GM20431 (cell line): ENCODE measurements around the gene STAP2.
"Not testable (repeated sequence)": the region's sequence is repeated elsewhere in the genome, so short reads cannot be mapped to it uniquely, and the experiment has no call there.

ENCODE experiments used
- in situ Hi-C: fragments of 300-500 bp; cut with MseI, MboI; formaldehyde crosslinking; loops from one replicate; pipeline ENCODE4 v1.15.0; 2020; ENCODE audit warnings: low sequenced_read_pairs; ENCODE audit not compliant: unreplicated experiment

The STAP2 gene

DNA sequence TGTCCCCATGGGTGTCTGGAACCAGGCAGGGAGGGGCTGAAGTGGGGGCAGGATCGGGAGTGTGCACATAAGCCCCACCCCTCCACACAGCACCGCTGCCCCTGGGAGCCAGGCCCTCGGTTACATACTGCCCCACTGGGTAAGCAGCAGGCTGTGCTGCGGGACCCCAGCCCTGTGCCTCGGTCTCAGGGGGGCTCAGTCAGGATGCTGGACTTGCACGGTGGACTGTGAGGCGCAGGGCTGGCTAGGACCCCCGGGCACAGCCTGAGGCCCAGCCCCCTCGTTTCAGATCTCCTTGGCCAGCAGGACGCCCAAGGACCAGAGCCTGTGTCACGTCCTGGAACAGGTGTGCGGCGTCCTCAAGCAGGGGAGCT, 21.0 kb upstream of the STAP2 start:
- in situ Hi-C loops: no loop called here

DNA sequence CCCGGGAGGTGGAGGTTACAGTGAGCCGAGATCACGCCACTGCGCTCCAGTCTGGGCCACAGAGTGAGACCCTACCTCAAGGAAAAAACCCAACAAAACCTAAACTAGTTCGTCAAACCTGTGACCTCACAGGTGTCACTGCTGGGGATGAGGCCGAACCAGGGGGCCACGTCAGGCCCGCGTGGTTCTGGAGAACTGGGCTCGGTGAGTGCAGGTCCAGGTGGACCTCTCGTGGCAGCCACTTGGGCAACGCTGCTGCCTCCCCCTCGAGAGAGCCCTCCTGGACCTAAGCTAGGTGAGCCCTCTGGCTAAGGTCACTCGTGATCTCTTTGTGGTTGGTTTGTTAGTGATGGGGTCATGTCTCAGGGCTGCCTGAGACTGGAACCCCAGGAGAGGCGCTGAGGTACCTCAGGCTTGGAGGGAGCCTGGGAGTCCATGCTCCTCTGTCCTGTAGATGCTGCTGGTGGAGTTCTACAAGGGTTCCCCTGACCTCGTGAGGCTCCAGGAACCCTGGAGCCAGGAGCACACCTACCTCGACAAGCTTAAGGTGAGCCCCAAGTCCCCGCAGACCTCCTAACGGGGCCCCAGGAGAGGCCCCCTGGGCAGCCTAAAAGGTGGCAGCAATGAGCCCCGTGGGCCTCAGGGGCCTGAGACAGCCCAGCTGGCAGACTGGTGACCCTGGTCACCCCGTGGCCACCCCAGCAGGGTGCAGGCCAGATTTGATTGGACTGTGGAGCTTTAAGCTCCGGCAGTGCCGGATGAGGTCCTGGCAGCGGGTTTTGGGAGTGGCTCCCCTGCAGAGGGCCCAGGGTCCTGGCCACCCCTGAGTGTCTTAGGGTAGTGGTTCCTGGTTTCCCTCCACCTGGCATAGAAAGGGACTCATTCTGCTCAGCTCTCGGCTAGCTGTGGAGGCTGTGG, 20.3 kb upstream of the STAP2 start:
- in situ Hi-C loops: no loop called here

DNA sequence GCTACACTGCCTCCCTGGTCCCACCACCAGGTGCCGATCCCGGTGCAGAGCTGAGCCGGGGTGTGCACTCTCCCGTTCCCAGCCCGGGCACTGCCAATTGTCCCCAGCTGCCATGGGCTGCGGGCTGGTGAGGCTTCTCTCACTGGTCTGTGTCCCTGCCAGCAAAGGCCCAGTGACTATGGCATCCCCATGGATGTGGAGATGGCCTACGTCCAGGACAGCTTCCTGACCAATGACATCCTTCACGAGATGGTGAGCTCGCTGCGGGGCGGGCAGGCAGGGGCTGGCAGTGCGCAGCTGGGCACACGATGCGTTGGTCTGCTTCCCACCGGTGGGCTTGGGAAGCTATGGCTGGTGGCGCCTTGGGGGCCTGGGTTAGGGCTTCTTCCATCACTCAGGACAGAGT, 19.3 kb upstream of the STAP2 start:
- in situ Hi-C loops: no loop called here

DNA sequence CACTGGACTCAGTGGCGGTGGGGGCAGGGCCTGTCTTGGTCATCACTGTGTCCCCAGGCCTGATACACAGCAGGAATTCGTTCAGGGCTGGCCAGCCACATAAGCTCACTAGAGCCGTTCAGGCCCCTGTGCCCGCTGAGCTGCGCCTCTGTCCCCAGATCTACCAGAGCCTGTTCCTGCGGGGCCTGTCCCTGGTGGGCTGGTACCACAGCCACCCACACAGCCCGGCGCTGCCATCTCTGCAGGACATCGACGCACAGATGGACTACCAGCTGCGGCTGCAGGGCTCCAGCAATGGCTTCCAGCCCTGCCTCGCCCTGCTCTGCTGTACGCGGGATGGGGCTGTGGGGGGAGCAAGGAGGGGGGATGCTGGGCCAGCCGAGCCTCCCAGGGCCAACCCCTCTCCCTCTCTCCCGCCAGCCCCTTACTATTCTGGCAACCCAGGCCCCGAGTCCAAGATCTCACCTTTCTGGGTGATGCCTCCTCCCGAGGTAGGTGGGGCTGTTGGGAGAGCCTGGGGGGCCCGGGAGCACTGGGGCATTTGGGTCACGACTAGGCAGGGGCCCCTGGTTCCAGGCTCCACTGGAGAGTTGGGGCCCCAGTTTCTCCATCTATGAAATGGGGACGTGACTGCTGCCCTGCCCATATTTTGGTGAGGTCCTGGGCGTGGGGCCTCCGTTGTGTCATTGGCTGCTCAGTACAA, 18.6 kb upstream of the STAP2 start:
- in situ Hi-C loops: no loop called here

DNA sequence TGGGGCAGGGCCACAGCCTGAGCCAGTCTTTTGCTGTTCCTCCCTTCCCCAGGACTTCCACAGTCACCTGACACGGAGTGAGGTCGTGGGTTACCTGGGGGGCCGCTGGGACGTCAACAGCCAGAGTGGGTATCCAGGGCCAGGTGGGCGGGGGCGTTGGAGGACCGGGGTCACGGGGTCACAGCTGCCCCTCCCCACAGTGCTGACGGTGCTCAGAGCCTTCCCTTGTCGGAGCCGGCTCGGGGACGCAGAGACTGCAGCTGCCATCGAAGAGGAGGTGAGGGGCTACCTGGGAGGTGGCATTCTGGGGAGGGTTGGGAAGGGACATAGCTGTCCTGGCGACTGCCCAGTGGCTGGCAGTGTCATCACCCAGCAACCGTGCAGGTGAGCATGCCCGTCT, 16.3 kb upstream of the STAP2 start:
- in situ Hi-C loops: no loop called here

DNA sequence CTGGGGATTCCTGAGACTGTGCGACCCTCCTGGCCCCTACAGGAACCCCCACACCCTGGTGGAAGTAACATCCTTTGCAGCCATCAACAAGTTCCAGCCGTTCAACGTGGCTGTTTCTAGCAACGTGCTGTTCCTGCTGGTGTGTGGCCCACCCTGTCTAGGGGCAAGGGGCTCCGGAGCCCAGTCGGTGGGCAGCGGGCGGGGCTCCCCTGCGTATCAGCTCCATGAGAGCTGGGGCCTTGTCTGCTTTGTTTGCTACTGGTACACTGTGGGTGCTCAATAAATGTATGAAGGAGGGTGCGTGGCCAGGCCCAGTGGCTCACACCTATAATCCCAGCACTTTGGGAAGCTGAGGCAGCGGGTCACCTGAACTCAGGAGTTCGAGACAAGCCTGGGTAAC, 15.7 kb upstream of the STAP2 start:
- in situ Hi-C loops: no loop called here

DNA sequence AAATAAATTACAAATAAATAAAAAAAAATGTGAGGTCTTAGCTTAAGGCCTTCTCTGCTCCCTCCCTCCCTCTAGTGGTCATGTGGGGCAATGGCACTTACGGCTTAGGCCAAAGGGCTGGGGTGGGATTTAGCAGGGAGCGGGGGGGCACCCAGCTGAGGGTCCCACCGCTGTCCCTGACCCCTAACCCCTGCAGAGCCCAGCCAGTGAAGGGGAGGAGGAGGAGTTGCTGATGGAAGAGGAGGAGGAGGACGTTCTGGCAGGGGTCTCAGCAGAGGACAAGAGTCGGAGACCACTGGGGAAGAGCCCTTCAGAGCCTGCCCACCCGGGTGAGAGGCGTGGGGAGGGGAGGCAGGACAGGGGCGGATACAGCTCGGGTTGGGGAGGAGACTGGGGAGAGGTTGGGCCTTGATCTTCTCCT, 14.1 kb upstream of the STAP2 start:
- in situ Hi-C loops: no loop called here

DNA sequence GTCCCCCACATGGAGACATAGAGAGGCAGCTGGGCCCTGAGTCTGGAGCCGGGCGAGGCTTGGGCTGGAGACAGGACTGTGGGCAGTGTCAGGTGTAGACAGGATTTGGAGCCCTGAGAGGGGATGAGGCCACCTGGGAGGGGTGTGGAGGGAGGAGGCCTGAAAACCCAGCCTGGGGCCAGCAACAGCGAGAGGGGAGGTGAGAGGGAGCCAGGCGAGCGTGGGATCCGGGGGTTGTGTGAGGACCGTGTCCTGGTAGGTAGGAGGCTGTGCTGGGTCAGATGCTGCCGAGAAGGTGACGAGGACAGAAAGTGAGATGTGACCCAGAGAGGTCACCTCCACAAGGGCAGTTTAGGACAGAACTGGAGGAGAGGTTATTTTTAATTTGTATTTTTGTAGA, 12.1 kb upstream of the STAP2 start:
- in situ Hi-C loops: no loop called here

DNA sequence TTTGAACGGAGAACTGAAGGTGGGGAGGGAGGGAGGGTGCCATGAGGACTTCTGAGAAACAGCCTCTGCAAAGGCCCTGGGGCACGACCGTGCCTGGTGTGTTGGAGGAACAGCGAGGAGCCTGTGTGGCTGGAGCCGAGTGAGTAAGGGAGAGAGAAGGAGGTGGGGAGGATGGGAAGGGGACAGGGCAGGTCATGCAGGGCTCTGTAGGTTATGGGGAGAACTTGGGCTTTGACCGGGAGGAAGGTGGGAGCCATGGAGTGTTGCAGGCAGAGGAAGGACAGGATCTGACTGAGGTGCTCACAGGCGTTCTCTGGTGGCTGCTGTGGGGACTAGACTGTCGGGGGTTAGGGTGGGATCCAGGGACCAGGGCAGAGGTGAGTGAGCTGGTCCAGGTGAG, 11.5 kb upstream of the STAP2 start:
- in situ Hi-C loops: no loop called here

DNA sequence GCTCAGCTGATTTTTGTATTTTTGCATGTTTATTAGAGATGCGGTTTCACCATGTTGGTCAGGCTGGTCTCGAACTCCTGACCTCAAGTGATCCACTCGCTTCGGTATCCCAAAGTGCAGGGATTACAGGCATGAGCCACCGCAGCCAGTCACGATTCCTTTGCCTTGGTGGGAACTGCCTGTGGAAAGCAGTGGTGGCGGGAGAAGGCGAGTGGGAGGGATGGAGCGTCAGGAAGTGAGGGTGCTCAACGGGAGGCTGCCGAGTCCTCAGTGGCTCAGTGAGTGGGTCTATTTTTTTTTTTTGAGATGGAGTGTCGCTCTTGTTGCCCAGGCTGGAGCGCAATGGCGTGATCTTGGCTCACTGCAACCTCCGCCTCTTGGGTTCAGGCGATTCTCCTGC, 10.6 kb upstream of the STAP2 start:
- in situ Hi-C loops: not testable (repeated sequence)

DNA sequence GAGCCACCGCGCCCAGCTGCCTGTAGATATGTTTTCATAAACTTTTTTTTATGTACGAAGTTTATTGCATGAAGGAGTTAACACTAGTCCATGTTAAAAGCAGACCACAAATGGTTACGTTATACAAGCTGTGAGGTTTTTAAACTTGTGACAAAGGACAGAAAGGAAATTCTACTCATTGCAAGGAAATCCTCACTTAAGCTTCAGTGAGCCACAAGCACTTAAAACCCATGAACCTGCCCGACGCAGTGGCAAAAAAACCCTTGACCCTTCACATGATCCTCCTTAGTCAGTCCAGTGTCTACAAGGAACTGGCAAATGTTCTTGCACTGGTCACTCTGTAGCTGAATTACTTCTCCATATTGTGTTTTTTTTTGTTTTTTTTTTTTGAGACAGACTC, 8.9 kb upstream of the STAP2 start:
- in situ Hi-C loops: no loop called here

DNA sequence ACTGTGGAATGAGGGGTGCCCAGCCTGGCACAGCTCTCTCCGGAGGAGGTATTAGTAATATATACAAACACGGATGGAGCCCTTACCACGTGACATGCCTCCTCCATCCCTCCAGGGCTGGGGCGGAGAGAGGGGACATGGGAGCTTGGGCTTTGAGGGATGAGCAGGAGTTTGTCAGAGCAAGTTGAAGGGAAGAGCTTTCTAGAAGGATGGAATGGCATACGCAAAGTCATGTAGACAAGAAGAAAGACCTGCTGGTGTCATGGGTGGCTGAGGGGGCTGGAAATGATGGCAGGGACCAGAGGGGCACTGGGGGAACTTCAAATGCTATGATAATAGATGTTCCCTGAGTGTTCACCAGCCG, 7.4 kb upstream of the STAP2 start:
- in situ Hi-C loops: no loop called here

DNA sequence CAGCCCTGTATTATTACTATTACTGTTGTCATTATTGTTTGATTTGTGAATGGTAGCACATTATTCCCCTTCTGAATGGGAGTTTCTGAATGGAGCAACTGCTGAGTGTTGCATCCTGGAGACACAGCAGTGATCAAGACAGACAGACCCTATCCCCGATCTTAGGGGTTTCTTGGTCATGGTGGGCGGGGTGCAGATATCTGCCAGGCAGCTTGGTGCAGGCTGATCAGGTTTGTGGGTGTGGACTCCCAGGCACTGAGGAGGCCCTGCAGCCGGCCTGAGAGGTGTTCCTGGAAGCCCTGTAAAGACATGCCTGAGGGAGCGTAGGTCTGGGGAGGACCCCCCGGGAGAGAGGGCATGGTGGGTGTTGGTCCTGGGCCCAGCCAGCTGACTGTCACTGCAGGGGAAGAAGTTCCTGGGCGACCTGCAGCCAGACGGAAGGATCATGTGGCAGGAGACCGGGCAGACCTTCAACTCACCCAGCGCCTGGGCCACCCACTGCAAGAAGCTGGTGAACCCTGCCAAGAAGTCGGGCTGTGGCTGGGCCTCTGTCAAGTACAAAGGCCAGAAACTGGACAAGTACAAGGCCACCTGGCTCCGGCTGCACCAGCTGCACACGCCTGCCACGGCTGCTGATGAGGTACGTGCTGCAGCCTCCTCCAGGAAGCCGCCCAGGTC, 6.9 kb upstream of the STAP2 start:
- in situ Hi-C loops: no loop called here

DNA sequence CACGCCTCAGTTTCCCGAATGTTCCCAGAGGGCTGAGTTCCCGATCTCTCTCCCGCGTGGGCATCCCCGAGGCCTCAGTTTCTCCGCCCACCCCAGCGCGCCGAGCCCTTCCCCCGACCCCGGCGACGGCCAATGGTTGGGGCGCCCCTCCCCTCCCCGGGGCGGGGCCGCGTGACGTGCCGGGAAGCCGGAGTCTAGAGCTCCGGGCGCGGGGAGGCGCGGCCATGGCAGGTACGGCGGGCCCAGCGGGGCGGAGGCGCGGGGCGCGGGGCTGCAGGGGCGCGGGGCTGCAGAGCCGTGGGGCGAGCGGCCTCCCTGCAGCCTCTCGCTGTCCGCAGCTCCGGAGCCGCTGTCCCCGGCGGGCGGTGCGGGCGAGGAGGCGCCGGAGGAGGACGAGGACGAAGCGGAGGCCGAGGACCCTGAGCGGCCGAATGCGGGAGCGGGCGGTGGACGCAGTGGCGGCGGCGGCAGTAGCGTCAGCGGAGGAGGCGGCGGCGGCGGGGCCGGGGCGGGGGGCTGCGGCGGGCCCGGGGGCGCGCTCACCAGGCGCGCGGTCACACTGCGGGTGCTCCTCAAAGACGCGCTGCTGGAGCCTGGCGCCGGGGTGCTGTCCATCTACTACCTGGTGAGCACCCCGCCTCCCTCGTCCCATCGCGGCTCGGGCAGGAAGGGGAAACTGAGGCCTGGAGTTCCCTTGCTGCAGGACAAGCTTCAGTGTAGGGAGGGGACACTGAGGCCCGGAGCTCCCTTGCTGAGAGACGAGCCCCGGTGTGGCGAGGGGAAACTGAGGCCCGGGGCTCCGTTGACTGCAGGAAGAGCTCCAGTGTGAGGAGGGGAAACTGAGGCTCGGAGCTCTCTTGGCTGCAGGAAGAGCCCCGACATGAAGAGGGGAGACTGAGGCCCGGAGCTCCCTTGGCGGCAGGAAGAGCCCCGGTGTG, 5.0 kb upstream of the STAP2 start, which contains the start of gene MPND:
Gene MPND (plus strand): TSS at position 193 of the 938 bp plus-strand sequence. CDS start 32 bp downstream, at position 225.
- in situ Hi-C loops: no loop called here

DNA sequence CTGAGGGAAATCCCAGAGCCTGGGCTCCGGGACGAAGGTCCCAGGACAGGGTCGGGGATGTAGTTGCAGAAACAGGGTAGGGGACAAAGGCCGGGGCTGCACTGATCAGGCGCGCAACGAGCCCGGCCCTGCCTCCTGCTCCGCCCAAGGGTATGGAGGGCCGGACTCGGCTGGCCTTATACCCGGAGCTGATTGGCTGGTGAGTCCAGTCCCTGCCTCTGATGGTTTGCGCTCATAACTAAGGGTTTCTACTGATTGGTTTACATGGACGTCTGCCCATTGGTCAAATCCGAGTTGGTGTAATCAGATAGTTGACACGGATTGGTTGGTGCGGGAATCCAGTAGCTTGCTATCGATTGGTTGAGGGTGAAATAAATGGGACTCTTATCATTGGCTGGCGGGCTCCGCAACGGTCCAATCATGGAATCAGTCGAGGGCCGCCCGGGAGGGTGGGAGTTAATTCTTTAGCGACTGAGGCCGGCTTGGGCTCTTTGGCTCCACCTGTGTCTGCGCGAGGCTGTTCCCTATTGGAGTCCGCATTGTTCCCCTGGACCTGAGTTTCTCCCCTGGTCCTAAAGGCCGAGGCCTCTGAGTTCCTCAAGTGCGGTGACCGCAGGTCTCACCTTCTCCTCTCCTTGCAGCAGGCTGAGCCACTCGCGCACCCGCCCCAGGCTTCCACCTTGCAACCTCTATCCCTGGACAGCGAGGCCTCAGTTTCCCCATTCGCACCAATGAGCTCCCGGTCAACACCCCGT, 4.2 kb upstream of the STAP2 start:
- in situ Hi-C loops: no loop called here

DNA sequence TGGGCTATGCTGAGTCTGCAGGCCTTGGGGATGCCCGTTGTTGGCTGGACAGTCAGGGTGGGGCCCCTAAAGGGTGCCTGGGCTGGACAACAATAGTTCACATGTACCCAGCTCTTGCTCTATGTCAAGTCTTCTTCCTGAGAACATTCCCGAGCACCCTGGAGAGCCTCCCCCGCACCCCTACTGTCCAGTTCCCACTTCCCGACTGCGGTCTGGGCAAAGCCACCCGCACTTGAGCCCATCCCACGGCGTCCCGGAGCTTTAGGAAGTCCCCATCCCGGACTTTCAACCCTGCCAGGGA, 3.6 kb upstream of the STAP2 start:
- in situ Hi-C loops: no loop called here

DNA sequence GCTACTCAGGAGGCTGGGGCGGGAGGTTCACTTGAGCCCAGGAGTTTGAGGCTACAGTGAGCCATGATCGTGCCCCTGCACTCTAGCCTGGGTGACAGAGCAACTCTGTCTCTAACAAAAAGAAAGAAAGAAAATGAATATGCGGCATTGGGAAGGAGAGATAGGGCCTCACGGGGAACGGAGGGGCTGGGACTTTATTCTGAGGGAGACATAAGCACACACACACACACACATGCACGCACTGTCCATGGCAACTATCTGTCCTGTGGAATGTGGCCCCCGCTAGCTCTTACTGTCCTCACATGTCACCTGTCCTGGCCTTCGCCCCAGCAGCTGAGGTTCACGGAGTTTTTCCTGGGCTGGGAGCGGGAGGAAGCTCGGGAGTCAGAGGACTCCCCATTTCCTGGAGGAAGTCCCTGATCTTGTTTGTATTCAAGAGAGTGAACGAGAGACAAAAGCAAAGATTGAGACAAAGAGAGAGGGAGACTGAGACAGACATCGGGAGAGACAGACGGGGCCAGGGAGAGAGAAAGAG, 654 bp downstream of the STAP2 start:
- in situ Hi-C loops: no loop called here

DNA sequence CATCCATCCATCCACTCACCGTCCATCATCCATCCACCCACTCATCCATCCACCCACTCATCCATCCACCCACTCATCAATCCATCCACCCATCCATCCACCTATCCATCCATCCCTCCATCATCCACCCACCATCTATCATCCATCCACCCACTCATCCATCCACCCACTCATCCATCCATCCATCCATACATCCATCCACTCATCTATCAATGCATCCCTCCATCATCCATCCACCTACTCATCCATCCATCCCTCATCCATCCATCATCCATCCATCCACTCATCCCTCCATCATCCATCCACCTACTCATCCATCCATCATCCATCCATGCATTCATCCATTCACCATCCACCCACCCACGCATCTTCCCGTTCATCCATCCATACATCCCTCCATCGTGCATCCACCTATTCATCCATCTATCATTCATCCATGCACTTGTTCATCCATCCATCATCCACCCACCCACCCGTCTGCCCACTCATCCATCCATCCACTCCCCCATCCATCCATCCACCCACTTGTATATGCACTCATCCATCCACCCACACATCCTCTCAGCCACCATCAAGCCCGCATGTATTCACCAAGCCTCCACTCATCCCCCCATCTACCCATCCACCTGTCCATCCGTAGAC, 3.6 kb downstream of the STAP2 start:
- in situ Hi-C loops: no loop called here

DNA sequence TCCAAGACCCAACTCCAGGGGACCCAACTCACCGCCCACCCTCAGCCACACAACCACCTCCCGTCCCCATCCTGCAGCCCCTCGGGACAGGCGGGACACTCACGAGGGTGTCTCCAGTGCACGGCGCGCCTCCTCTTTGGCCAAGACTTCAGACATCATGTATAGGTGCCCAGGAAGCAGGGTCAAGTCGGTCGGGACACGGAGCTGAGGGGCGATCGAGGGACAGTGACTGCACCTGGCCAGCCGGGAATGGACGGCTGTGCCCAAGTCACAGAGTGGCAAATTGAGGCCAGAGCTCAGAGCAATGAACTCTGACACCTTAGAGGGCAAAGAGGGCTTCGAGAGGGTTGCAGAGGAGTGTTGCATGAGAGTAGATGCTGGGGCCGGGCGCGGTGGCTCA, 8.8 kb downstream of the STAP2 start:
- in situ Hi-C loops: no loop called here
